NB4 (cell line): ENCODE results near the gene CAMTA1.

Source experiments
- DNase-seq: peaks from one replicate; pipeline ENCODE4 v3.0.0; 2010; ENCODE audit warnings: low read depth
- H3K4me3 ChIP-seq: one replicate; pipeline ENCODE4 v1.5.1; 2011; ENCODE audit warnings: mild to moderate bottlenecking, low read depth, low read length, moderate library complexity
- MAX ChIP-seq: IDR thresholded peaks from 2 replicates; pipeline ENCODE4 v1.6.1; 2011; ENCODE audit warnings: low read depth, low read length
- MYC ChIP-seq: IDR thresholded peaks from 2 replicates; pipeline ENCODE4 v1.6.1; 2011; ENCODE audit warnings: low read depth, low read length
- POLR2A ChIP-seq: IDR thresholded peaks from 2 replicates; pipeline ENCODE4 v1.6.1; 2011; ENCODE audit warnings: mild to moderate bottlenecking; ENCODE audit not compliant: insufficient read length; ENCODE audit errors: extremely low read depth
- TF ChIP-seq, protein P1 (sequence below): IDR thresholded peaks from one replicate; pipeline ENCODE4 v1.5.1; 2012; ENCODE audit warnings: low read depth, low read length

CAMTA1 gene

DNA sequence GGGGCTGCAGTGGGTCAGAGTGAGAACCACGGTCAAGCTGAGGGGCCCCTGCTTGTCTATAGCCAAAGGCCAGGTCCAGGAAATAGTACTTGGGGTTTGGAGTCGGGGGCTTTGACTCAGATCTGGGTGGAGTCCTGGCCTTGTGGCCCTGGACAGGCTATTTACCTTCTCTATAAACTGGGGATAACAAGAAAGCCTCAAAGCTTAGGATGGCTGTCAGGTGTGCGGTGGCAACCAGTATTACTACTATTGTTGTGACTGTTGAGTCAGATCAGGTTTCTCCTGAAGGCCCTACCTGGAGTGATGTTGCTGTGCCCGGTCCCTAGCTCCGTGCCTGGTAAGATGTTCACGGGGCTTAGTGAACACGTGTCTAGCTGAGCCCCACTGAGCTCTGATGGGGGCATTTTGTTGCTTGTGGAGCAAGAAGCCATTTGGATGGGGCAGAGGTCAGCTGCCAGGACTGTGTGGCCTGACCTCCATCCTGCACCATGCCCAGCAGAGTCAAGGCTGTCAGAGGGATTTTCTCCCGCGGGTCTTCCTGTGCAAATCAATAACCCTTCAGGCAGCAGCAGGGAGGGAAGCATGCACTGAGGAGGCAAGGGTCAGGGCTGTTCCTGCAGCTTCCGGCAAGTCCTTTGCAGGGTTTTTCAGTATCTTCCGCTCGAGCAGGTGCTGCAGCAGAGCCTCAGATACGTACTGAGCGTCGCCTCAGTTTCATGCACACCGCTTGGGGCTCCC is 170.3 kb downstream of the CAMTA1 start:
- TF ChIP-seq MYC: no peak
- TF ChIP-seq MAX: no peak
- no peak for TF ChIP-seq POLR2A
- TF ChIP-seq, protein P1, sequence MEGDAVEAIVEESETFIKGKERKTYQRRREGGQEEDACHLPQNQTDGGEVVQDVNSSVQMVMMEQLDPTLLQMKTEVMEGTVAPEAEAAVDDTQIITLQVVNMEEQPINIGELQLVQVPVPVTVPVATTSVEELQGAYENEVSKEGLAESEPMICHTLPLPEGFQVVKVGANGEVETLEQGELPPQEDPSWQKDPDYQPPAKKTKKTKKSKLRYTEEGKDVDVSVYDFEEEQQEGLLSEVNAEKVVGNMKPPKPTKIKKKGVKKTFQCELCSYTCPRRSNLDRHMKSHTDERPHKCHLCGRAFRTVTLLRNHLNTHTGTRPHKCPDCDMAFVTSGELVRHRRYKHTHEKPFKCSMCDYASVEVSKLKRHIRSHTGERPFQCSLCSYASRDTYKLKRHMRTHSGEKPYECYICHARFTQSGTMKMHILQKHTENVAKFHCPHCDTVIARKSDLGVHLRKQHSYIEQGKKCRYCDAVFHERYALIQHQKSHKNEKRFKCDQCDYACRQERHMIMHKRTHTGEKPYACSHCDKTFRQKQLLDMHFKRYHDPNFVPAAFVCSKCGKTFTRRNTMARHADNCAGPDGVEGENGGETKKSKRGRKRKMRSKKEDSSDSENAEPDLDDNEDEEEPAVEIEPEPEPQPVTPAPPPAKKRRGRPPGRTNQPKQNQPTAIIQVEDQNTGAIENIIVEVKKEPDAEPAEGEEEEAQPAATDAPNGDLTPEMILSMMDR: no peak
- DNase-seq: no peak
- H3K4me3 ChIP-seq: no peak overlapping the region

- no peak for TF ChIP-seq POLR2A
- TF ChIP-seq, protein P1: no peak
- no peak overlapping the region for H3K4me3 ChIP-seq
- peak; percentile 46 for DNase-seq
These were observed 171.4 kb downstream of the CAMTA1 start for GRCh38 chr1:6956488-6957159.

DNA sequence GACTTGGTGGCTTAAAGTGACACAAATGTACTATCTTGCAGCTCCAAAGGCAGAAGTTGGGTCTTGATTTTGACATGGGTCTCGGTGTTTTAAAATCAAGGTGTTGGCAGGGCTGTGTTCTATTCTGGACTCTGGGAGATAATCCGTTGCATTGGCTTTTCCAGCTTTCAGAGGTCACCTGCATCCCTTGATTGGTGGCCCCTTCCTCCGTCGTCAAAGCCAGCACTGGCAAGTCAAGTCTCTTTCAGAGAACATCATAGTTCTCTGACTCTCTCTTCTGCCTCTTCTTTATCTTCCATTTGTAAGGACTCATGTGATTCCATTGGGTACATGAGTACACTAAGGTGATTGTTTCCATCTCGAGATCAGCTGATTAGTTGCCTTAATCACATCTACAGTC is 172.1 kb downstream of the CAMTA1 start:
- no peak for DNase-seq
- H3K4me3 ChIP-seq: no peak overlapping the region
- no peak for TF ChIP-seq POLR2A
- no peak for TF ChIP-seq MAX
- TF ChIP-seq, protein P1: no peak
- TF ChIP-seq MYC: no peak

- TF ChIP-seq, protein P1: no peak
- TF ChIP-seq MYC (no peak), POLR2A (no peak), MAX (no peak)
- DNase-seq: peak; percentile 86
- H3K4me3 ChIP-seq: no peak overlapping the region
These were observed 173.3 kb downstream of the CAMTA1 start for GRCh38 chr1:6958407-6959030.

GRCh38 chr1:6959491-6959890 is 174.2 kb downstream of the CAMTA1 start:
- no peak overlapping the region for H3K4me3 ChIP-seq
- no peak for TF ChIP-seq MYC
- no peak for TF ChIP-seq POLR2A
- no peak for TF ChIP-seq MAX
- TF ChIP-seq, protein P1: no peak
- DNase-seq: no peak
